H1 (cell line): Measurements from ENCODE around the gene DBNDD2. TPM values are rescaled to one million over a fixed set of nuclear protein-coding genes. Genes with fewer than 3 reads are reported as not detected.

Experiments
- CTCF ChIA-PET: fragments of 300-600 bp; sonication (Branson Sonifier 250); formaldehyde crosslinking; loops from one replicate; lab custom pipeline; 2021; ENCODE audit not compliant: partially characterized antibody; lab: Charles Lee
- POLR2A ChIA-PET: fragments of 300-600 bp; sonication (Branson Sonifier 250); formaldehyde crosslinking; loops from one replicate; lab custom pipeline; 2021; ENCODE audit warnings: inconsistent platforms; ENCODE audit not compliant: partially characterized antibody; lab: Charles Lee
- DNase-seq, 2 experiments: peaks; one replicate each; pipeline versions ENCODE4 v3.0.0 to v3.0.0-alpha.2; 2010 to 2022; ENCODE audit warnings: low spot score in 2 of 2, low read depth in 1 of 2, mixed read lengths in 1 of 2
- FAIRE-seq: peaks from 2 replicates; lab custom pipeline; 2011; peaks lifted over from hg19 to GRCh38; lab: Jason Lieb, UNC
- H2AFZ ChIP-seq: 2 replicates; pipeline ENCODE4 v1.8.1; 2012; ENCODE audit warnings: low read length, inconsistent platforms
- H2AK5ac ChIP-seq: 2 replicates; pipeline ENCODE4 v1.6.1; 2013; ENCODE audit warnings: low read depth, low read length
- H2BK120ac ChIP-seq: replicated peaks from 2 replicates; pipeline ENCODE3; 2013; ENCODE audit warnings: low read depth, low read length, inconsistent platforms
- H2BK12ac ChIP-seq: 2 replicates; pipeline ENCODE4 v1.6.1; 2013; ENCODE audit warnings: low read depth, low read length
- H2BK15ac ChIP-seq: 2 replicates; pipeline ENCODE4 v1.6.1; 2013; ENCODE audit warnings: low read length
- H2BK20ac ChIP-seq: 2 replicates; pipeline ENCODE4 v1.6.1; 2013; ENCODE audit warnings: low read length
- H2BK5ac ChIP-seq: 2 replicates; pipeline ENCODE4 v1.6.1; 2013; ENCODE audit warnings: low read depth, low read length
- H3K14ac ChIP-seq: 2 replicates; pipeline ENCODE4 v1.6.1; 2013; ENCODE audit warnings: inconsistent platforms; ENCODE audit not compliant: insufficient read length
- H3K18ac ChIP-seq: 2 replicates; pipeline ENCODE4 v1.6.1; 2013; ENCODE audit warnings: low read length; ENCODE audit errors: extremely low read depth
- H3K23ac ChIP-seq: 2 replicates; pipeline ENCODE4 v1.6.1; 2013; ENCODE audit warnings: inconsistent platforms; ENCODE audit not compliant: insufficient read length
- H3K23me2 ChIP-seq: 2 replicates; pipeline ENCODE4 v1.6.1; 2013; ENCODE audit warnings: low read depth, low read length
- H3K27ac ChIP-seq: 2 replicates; pipeline ENCODE4 v1.6.1; 2011; ENCODE audit warnings: low read depth, low read length, inconsistent platforms
- H3K27me3 ChIP-seq, 4 experiments: replicated peaks in 1 of 4; 1 replicate in 1 of 4; 2 replicates in 3 of 4; pipeline versions ENCODE4 v1.6.1 to v1.8.1; 2011 to 2013; ENCODE audit warnings: low read length in 3 of 4, mild to moderate bottlenecking in 3 of 4, inconsistent platforms in 2 of 4, mixed read lengths in 2 of 4, moderate library complexity in 1 of 4; ENCODE audit not compliant: control insufficient read depth in 3 of 4, insufficient read depth in 3 of 4; ENCODE audit errors: extremely low read depth in 1 of 4
- H3K36me3 ChIP-seq, 4 experiments: 2 replicates each; pipeline versions ENCODE4 v1.6.1 to v1.8.1; 2011 to 2013; ENCODE audit warnings: mild to moderate bottlenecking in 4 of 4, low read length in 3 of 4, moderate library complexity in 2 of 4, control low read depth in 1 of 4, inconsistent platforms in 1 of 4; ENCODE audit not compliant: insufficient read depth in 4 of 4, control insufficient read depth in 2 of 4
- H3K4ac ChIP-seq: replicated peaks from 2 replicates; pipeline ENCODE3; 2013; ENCODE audit warnings: low read length, low read depth, mixed read lengths, inconsistent platforms; ENCODE audit not compliant: insufficient read length
- H3K4me1 ChIP-seq, 4 experiments: replicated peaks in 1 of 4; 1 replicate in 1 of 4; 2 replicates in 3 of 4; pipeline versions ENCODE4 v1.6.1 to v1.8.1; 2011 to 2013; ENCODE audit warnings: low read length in 3 of 4, inconsistent platforms in 2 of 4, mixed read lengths in 1 of 4; ENCODE audit not compliant: insufficient read depth in 4 of 4, control insufficient read depth in 3 of 4
- H3K4me2 ChIP-seq, 2 experiments: 2 replicates each; pipeline versions ENCODE4 v1.6.1 to v1.8.1; 2011 to 2013; ENCODE audit warnings: low read depth in 2 of 2, low read length in 2 of 2, control low read depth in 1 of 2, inconsistent platforms in 1 of 2, mild to moderate bottlenecking in 1 of 2; ENCODE audit not compliant: insufficient read depth in 1 of 2
- H3K4me3 ChIP-seq, 4 experiments: fragments of 200-600, 300-600 bp in 1 of 4; sonication (generic), shearing (Covaris generic), sonication (Bioruptor Twin) in 1 of 4; 2 replicates each; pipeline versions ENCODE4 v1.5.1 to v1.8.1; 2011 to 2016; ENCODE audit warnings: low read length in 4 of 4, low read depth in 3 of 4, control low read depth in 2 of 4, inconsistent platforms in 2 of 4, mild to moderate bottlenecking in 2 of 4, mixed read lengths in 1 of 4, moderate library complexity in 1 of 4; ENCODE audit not compliant: insufficient read depth in 2 of 4; ENCODE audit errors: extremely low read depth in 1 of 4
- H3K56ac ChIP-seq: replicated peaks from 2 replicates; pipeline ENCODE3; 2013; ENCODE audit warnings: low read depth, mild to moderate bottlenecking, mixed read lengths, low read length, inconsistent platforms; ENCODE audit not compliant: insufficient read length
- H3K79me1 ChIP-seq: 2 replicates; pipeline ENCODE4 v1.6.1; 2013; ENCODE audit warnings: low read depth, low read length, control low read depth
- H3K79me2 ChIP-seq, 2 experiments: 2 replicates each; pipeline versions ENCODE4 v1.6.1 to v1.8.1; 2012 to 2013; ENCODE audit warnings: low read length in 2 of 2, mild to moderate bottlenecking in 2 of 2, inconsistent platforms in 1 of 2; ENCODE audit not compliant: insufficient read depth in 2 of 2, control insufficient read depth in 1 of 2
- H3K9ac ChIP-seq, 4 experiments: replicated peaks in 1 of 4; 1 replicate in 1 of 4; 2 replicates in 3 of 4; pipeline versions ENCODE4 v1.6.1 to v1.8.1; 2011 to 2013; ENCODE audit warnings: low read depth in 3 of 4, low read length in 3 of 4, control low read depth in 2 of 4, mild to moderate bottlenecking in 2 of 4, moderate library complexity in 2 of 4, inconsistent platforms in 1 of 4; ENCODE audit errors: extremely low read depth in 1 of 4
- H3K9me3 ChIP-seq, 2 experiments: 2 replicates each; pipeline versions ENCODE4 v1.6.1 to v1.8.1; 2012 to 2013; ENCODE audit warnings: mild to moderate bottlenecking in 2 of 2, moderate library complexity in 2 of 2, control low read depth in 1 of 2, inconsistent platforms in 1 of 2, low read depth in 1 of 2, low read length in 1 of 2, mixed read lengths in 1 of 2; ENCODE audit not compliant: insufficient read depth in 2 of 2
- H4K20me1 ChIP-seq, 2 experiments: replicated peaks in 1 of 2; 2 replicates each; pipeline versions ENCODE3 to v1.8.1; 2011 to 2013; ENCODE audit warnings: inconsistent platforms in 2 of 2, low read length in 2 of 2, mild to moderate bottlenecking in 1 of 2; ENCODE audit not compliant: insufficient read depth in 2 of 2, control insufficient read depth in 1 of 2
- H4K5ac ChIP-seq: 2 replicates; pipeline ENCODE4 v1.6.1; 2013; ENCODE audit warnings: low read length, low read depth, mixed read lengths, inconsistent platforms; ENCODE audit not compliant: insufficient read length
- H4K8ac ChIP-seq: 2 replicates; pipeline ENCODE4 v1.8.0; 2013; ENCODE audit warnings: mild to moderate bottlenecking, moderate library complexity, low read length, inconsistent platforms; ENCODE audit not compliant: insufficient read depth; ENCODE audit errors: extremely low read depth
- H4K91ac ChIP-seq: replicated peaks from 2 replicates; pipeline ENCODE3; 2013; ENCODE audit warnings: low read length, mixed read lengths, inconsistent platforms; ENCODE audit not compliant: insufficient read length
- ATF2 ChIP-seq: IDR thresholded peaks from 2 replicates; pipeline ENCODE4 v1.6.1; 2012; ENCODE audit warnings: low read length, inconsistent platforms
- BCL11A ChIP-seq, 2 experiments: IDR thresholded peaks; one replicate each; pipeline ENCODE4 v1.6.1; 2011; ENCODE audit warnings: low read depth in 2 of 2, low read length in 2 of 2, mild to moderate bottlenecking in 2 of 2
- MAX ChIP-seq: IDR thresholded peaks from 2 replicates; pipeline ENCODE4 v1.6.1; 2012; ENCODE audit warnings: inconsistent platforms
- SAP30 ChIP-seq: fragments of 300-600 bp; sonication (generic); IDR thresholded peaks from 2 replicates; pipeline ENCODE4 v1.7.1; 2012; ENCODE audit warnings: low read length, moderate library complexity, mild to moderate bottlenecking, inconsistent platforms; ENCODE audit not compliant: insufficient read depth, insufficient replicate concordance
- WGBS, 2 experiments: shearing (Covaris generic) in 1 of 2; methylation state at CpG; one replicate each; pipeline versions ENCODE4 v1.1.6 to v1.1.7; 2013 to 2015; ENCODE audit warnings: low lambda C conversion rate in 2 of 2, mixed read lengths in 2 of 2, inconsistent platforms in 1 of 2, low coverage in 1 of 2, missing lambda C conversion rate in 1 of 2; ENCODE audit not compliant: insufficient replicate concordance in 2 of 2, insufficient coverage in 1 of 2, insufficient read length in 1 of 2; ENCODE audit errors: extremely low coverage in 1 of 2, missing lambda C conversion rate in 1 of 2; 5-methylcytosine and 5-hydroxymethylcytosine counted together
- polyA plus RNA-seq, 7 experiments: library from polyadenylated mRNA; depleted of rRNA in 3 of 7; stranded (reverse) in 5 of 7; unstranded in 2 of 7; fragments of >200 nt in 5 of 7; fragments of 200-250 nt in 2 of 7; gene quantifications; 1 replicate in 5 of 7; 2 replicates in 1 of 7; 4 replicates in 1 of 7; pipeline versions ENCODE4 v1.2.1 to v1.2.3, GENCODE V29; 2011 to 2013; ENCODE audit warnings: missing spikeins in 2 of 7, mixed read lengths in 2 of 7
- total RNA-seq: library from RNA; stranded (reverse); fragmentation: NEBNext Ultra II Directional; extraction: Animal tissue kit (Norgen Biotek cat#: 25700); gene quantifications from 2 replicates; pipeline ENCODE4 v1.2.1, GENCODE V29; 2021
- TF ChIP-seq, protein P1 (sequence below): IDR thresholded peaks from 2 replicates; pipeline ENCODE4 v1.6.1; 2011; ENCODE audit warnings: low read depth, mild to moderate bottlenecking, low read length; ENCODE audit not compliant: insufficient read depth

DBNDD2 gene
- total and polyA plus RNA-seq, 2 of the 8 experiments (the other 6 are each of a cell fraction or from before 2014, with no cell fraction given) = 55.8 to 96.3 TPM

DNA sequence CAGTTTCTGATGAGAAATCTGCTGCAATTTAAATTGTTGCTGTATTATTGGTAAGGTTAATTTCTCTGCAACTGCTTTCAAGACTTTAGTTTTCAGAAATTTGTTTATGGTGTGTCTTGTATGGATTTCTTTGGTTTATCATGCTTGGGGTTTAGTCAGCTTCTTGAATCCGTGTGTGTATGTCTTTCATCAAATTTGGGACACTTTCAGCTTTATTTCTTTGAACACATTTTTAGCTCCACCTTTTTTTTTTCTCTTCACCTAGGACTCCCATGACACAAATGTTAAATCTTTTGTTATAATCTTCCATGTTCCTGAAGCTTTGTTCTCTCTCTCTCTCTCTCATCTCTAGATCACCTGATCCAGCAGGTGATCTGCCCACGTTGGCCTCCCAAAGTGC, 16.5 kb upstream of the DBNDD2 start:
- Histone ChIP-seq H4K8ac (no peak overlapping the region), H2AK5ac (no peak overlapping the region), H3K18ac (no peak overlapping the region), H2AFZ (no peak overlapping the region), H2BK120ac (no peak overlapping the region), H3K9ac (no peak overlapping the region), H3K27me3 (no peaks in the 10 kb centered on the region), H4K20me1 (no peaks in the 10 kb centered on the region), H3K4ac (no peak overlapping the region), H3K14ac (no peak overlapping the region), H2BK5ac (no peak overlapping the region), H4K91ac (no peak overlapping the region), H3K36me3 (no peaks in the 10 kb centered on the region), H3K23me2 (no peaks in the 10 kb centered on the region), H2BK15ac (no peak overlapping the region), H4K5ac (no peak overlapping the region), H3K79me2 (no peaks in the 10 kb centered on the region), H3K23ac (no peak overlapping the region), H3K9me3 (no peaks in the 10 kb centered on the region), H2BK12ac (no peak overlapping the region), H3K27ac (no peak overlapping the region), H3K79me1 (no peaks in the 10 kb centered on the region), H2BK20ac (no peak overlapping the region), H3K4me1 (no peaks in the 10 kb centered on the region), H3K4me3 (no peak overlapping the region), H3K56ac (no peak overlapping the region), H3K4me2 (no peak overlapping the region)
- DNase-seq (no peak), FAIRE-seq (no peak)
- TF ChIP-seq SAP30 (no peak), MAX (no peak), BCL11A (IDR thresholded peaks at IDR 0.05; ENCODE audit: low read depth in 2 of 2, low read length in 2 of 2) (no peak), ATF2 (no peak)
- TF ChIP-seq, protein P1, sequence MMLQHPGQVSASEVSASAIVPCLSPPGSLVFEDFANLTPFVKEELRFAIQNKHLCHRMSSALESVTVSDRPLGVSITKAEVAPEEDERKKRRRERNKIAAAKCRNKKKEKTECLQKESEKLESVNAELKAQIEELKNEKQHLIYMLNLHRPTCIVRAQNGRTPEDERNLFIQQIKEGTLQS = no peak
- WGBS, 2 experiments = 66% methylated on average over 2 of the region's 2 CpGs; no CpG with 5 or more reads in 1 of the 2 experiments
- CTCF ChIA-PET = interaction anchor here (1.1 to 2.8 kb wide), 4 partner anchors 16 to 46 kb away, joined by 3 to 25 read pairs (median 4); no protein-coding TSS in a partner anchor
- POLR2A ChIA-PET = no interaction called here
